Measurements from ENCODE around the gene EHD4. TPM values are rescaled to one million over a fixed set of nuclear protein-coding genes. Genes with fewer than 3 reads are reported as not detected.
A peak's percentile ranks its signal among the peaks of the same experiment; 100 is the strongest.

The EHD4 gene
- polyA plus RNA-seq (ENCODE audit: insufficient read length in 4 of 4) = 10 to 100 TPM; 16.6 to 18.2 (median 17.1) TPM

- peak; percentile 91 to 99 (median 94) for DNase-seq (ENCODE audit: low read depth in 4 of 4, low spot score in 2 of 4)
Measured at GRCh38 chr15:41972253-41973242, at the start of gene EHD4. EHD4 (minus strand) TSS chr15:41972557; CDS start chr15:41972494, 63 bp downstream.

GRCh38 chr15:42021593-42021992 lies 49.2 kb upstream of the EHD4 start:
- DNase-seq (ENCODE audit: low read depth in 4 of 4, low spot score in 2 of 4) = no peak

GRCh38 chr15:42020713-42021273 lies 48.4 kb upstream of the EHD4 start, which contains the start of gene PLA2G4E:
PLA2G4E (minus strand) TSS chr15:42021042; CDS start chr15:42021030, 12 bp downstream.
- no peak for DNase-seq (ENCODE audit: low read depth in 4 of 4, low spot score in 2 of 4)

DNA sequence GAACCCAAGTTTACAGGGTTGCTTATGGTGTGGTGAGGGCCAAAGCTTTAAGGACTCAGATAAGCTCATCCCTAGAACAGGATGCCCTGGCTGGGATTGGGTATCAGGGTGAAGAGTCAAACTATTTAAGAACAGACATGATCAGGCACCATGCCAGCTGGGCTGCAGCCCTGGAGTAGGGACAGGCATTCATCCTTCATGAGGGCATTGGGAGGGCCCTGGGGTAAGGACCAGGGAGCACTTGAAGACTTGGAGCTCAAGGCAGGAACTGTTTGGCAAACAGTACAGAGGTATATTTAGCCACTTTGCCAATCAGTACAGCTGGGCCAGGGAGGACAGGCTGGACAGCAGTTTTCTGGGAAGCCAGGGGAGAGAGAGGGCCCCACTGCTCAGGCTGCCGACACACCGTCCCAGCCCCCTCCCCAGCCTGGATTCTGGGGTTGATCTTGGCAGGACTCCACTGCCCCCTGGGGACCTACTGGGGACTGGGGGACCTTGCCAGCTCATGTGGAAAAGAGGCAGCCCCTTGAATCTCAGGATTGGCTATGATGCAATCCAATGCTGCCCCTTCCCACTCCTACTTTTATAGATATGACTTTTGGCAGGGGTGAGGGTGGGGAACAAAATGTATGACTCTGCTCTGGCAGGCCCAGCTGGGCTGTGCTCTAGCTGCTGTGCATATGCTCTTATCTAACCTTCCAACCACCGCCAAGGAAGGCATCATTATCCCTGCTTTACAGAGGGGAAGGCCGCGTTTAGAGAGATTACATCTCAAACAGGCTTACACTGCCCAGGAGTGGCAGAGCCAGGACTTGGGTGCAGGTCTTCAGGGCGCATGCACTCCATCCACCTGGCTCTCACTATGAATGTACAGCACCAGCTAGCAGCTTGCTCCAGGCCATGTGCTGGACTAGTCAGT lies 46.2 kb upstream of the EHD4 start:
- DNase-seq (ENCODE audit: low read depth in 4 of 4, low spot score in 2 of 4) = no peak

GRCh38 chr15:42016971-42017370 lies 44.6 kb upstream of the EHD4 start:
- no peak for DNase-seq (ENCODE audit: low read depth in 4 of 4, low spot score in 2 of 4)

DNA sequence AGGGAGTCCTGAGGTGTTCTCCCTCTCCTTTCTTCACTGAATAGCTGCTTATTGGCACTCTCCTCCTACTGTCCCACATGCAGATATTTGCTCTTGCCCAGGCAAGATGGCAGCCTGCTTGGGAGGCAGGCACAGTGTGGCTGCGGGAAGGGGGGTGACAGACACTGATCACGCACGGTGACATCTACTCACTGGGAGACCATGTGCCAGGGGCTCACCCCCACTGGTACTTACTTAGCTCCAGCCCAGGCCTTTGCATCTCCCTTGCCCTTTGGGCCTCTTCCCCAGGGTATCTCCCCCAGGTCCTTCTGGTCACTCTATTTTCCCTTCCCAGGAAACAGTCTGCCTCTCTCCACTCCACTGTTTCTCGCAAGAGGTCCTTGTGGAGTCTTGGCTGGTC lies 42.0 kb upstream of the EHD4 start:
- no peak for DNase-seq (ENCODE audit: low read depth in 4 of 4, low spot score in 2 of 4)

DNA sequence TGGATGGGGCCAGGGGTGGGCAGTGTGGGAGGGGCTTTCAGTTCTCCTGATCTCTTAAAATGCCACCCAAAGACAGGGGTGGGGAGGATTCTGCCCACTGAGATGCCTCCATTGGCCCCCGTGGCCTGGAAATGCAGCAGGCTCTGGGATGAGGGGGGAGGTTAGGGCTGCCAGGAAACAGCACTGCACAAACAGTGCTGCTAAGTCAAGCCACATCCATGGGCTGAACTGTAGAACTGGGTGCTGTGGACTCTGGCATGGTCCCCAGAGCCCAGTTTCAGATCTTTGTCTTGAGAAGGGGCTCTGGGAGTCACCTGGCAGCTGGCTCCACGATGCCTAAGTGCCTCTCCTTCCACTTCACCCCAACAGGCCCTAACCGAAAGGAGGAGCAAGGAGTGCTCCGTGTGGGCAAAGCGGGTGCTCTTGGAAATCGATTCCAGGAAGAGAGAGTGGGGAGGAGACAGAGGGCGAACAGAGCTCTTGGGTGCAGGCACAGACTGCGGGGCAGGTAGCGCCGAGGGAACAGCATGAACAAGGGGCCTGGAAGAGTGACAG lies 40.6 kb upstream of the EHD4 start:
- DNase-seq (ENCODE audit: low read depth in 4 of 4, low spot score in 2 of 4) = no peak

DNA sequence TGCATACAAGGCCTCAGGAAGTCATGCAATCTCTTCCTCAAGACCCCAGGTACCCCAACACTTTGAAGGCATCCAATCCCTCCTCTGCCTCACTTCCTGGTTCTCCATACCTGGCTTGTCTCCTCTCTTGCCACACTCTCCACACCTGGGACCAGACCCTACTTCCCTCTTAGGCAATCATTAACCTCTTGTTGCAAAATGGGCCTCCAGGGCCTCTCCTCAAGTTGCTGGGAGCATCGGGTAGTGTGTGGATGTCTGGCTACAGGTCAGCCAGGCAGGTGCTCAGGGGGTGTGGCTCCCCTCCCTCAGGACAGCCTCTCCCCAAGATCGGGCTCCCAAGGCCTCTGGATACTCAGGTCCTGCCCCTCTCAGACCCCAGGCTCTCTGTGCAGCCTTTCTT lies 39.9 kb upstream of the EHD4 start:
- no peak for DNase-seq (ENCODE audit: low read depth in 4 of 4, low spot score in 2 of 4)

DNA sequence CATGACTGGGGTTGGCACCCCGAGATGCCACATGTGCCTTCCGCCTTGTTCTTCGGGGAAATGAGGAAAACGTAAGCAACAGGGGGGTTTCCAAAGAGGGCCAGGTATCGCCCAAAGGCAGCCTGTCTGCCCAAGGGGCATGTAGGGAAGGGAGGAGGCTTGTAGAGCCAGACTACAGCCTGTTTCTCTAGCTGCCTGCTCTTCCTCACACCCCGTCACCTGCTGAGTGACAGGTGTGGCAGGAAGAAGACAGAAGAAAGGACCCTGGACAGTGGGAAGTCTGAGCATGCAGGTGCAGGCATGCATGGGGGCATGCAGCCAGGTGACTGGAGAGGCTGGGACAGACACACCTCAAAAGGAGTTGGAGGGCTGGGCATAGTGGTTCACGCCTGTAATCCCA lies 38.7 kb upstream of the EHD4 start:
- no peak for DNase-seq (ENCODE audit: low read depth in 4 of 4, low spot score in 2 of 4)

- no peak for DNase-seq (ENCODE audit: low read depth in 4 of 4, low spot score in 2 of 4)
Measured at GRCh38 chr15:42010434-42010833, 38.1 kb upstream of the EHD4 start.

DNA sequence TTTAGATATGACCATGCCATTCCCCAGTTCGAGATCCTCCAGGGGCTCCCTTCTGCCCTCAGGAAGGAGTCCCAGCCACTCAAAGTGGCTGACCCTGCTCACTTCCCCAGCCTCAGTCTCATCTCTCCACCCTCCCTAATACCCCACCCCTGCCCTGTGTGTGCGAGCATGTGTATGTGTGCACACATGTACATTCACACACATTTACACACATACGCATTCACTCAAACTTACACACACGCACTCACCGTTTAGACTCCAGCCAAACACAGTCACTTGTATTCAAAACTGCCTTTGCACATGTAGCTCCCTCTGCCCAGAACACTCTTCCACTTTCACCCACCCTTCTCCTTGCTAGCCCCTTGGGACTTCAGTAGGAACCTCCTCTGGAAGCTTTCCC lies 37.1 kb upstream of the EHD4 start:
- no peak for DNase-seq (ENCODE audit: low read depth in 4 of 4, low spot score in 2 of 4)

DNA sequence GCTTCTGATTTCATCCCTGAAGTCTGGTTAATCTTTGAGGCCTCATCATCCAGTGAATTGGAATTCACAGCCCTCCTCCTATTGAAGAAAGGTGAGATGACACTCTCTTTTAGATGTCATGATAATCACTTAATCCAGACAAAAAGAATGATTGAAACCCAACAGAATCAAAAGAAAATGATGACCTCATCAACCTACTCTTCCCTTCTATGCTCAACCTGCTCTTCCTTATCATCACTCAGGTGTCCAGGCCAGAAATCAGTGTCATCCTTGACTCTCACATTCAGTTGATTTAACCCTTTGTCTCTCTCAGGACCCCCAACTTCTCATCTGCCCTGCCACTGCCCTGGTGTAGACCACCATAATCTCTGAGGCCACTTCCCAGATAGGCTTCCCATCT lies 36.7 kb upstream of the EHD4 start:
- DNase-seq (ENCODE audit: low read depth in 4 of 4, low spot score in 2 of 4) = no peak

DNA sequence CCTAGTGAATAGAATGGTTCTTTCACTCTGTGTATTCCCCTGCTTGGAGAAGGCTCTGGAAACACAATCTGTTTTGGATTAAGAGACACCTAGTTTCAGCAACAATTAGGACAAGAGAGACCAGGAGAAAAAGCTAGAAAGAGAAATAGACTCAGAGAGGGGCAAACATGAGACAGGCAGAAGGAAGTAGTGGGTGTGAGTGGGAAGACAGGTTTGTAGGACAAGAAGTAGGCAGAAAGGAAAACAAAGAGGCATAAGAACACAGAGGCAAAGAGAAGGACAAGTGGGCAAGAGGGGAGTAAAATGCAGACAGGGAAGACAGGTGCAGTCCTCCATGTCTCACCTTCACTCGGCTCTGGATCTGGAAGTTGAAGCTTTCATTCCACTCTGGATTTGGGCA lies 35.0 kb upstream of the EHD4 start:
- no peak for DNase-seq (ENCODE audit: low read depth in 4 of 4, low spot score in 2 of 4)

DNA sequence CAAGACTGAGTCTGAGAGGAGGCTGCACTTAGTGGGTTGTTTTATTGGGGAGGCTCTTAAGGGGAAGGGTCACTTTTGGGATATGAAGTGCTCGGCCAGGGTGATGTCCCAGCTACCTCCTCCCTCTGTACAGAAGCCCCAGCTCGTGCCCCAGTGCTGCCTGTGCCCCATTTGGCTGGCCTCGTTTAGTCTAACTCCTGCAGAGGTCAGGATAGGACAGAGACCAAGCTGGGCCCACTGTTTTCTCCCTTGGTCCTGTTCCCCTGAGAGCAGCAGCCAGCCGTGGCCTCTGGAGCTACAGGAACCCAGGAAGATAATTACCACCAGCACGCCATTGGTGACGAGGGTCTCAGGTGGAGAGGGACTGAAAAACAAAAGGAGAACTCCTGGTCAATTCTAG lies 30.0 kb upstream of the EHD4 start:
- DNase-seq (ENCODE audit: low read depth in 4 of 4, low spot score in 2 of 4) = no peak

DNA sequence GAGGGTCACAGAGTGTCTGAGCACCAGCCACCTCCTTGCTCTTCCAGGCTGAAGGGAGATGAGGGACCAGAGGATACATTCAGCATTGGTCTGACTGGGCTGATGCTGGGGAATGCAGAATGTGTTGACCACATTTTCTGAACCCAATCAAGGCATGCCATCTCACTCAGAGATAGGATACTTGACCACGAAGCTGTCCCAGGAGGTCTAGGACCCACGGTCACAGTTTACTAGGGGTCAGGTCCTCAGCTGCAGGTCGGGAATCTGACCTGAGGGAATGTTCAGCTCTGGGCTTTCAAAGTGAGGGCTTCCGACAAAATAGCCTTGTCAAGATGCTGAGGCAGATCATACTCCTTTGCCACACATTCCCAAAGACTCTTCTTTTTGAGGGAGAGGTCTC lies 28.9 kb upstream of the EHD4 start:
- DNase-seq (ENCODE audit: low read depth in 4 of 4, low spot score in 2 of 4) = no peak

DNA sequence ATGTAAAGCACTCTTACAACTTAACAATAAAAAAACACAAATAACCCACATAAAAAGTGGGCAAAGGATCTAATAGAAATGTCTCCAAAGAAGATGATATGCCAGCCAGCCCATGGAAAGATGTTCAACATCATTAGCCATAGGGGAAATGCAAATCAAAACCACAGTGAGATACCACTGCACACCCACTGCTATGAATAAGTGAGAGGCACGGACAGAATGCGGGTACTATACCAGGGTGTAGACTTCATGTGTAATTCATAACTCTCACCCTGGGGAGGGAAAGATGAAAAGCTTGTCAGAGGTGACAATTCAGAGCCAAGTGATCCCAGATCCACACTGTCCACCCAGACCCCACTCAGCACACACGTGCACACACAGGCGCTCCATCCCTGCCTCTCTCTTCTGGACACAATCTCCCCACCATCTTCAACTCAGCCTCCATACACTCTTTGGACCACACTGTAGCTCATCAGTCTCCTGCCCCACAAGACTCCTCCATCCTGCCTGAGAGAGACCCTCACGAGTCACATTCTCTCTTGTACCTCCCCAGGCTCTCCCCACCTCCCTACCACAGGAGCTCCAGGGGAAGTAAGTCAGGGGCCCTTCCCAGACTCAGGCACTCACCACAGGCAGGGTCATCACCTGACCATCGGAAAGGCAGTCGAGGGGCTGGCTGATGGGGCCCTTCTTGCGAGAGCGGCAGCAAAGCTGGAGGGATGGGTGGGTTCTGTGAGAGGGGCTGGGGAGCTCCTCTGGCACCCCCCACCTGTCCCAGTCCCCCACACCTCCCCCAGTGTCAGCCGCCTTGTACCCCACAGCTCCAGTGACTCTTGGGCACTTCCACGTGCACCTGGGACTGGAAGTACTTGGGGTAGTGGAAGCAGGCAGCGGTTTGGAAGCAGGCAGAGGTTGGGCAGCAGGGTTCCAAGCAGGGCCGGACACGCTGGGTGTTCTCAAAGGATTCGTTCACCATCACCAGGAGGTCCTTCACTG lies 27.2 kb upstream of the EHD4 start:
- DNase-seq (ENCODE audit: low read depth in 4 of 4, low spot score in 2 of 4) = no peak

- no peak for DNase-seq (ENCODE audit: low read depth in 4 of 4, low spot score in 2 of 4)
Measured at GRCh38 chr15:41997845-41998244, 25.5 kb upstream of the EHD4 start.

GRCh38 chr15:41996921-41997592 lies 24.7 kb upstream of the EHD4 start:
- DNase-seq (ENCODE audit: low read depth in 4 of 4, low spot score in 2 of 4) = no peak

DNA sequence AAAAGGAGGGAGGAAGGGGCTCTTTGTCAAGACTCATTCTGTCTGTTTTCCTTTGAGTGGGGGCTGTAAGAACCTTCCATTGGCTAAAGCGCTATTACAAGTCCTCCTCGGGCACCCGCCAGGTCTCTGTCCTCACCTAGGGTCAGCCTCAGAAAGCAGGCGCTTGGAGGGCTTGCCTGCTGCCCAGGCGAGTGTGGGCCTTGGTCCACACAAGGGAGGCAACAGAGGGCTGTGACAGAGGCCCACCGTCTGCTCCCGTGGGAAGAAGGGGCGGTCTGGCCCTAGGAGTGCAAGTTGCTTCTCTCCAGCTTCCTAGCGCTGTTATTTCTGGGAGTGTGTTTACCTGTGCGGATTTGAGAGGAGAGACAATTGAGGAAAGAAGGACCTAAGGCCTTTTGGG lies 24.0 kb upstream of the EHD4 start:
- DNase-seq (ENCODE audit: low read depth in 4 of 4, low spot score in 2 of 4) = no peak

Measured in left renal cortex interstitium (tissue), 4 donors.